NCI-H2029 treated with DMSO at 0.1 percent for 48 hours (cell line): Measurements from ENCODE around the gene AFF1.
A peak's percentile ranks its signal among the peaks of the same experiment; 100 is the strongest.

Experiments
- DNase-seq: peaks from one replicate; lab custom pipeline; 2025; lab: John Stamatoyannopoulos, UW

Gene AFF1

GRCh38 chr4:86921608-86922252 lies 13.1 kb upstream of the AFF1 start:
- no peak for DNase-seq

GRCh38 chr4:86924811-86925210 lies 10.0 kb upstream of the AFF1 start:
- DNase-seq = no peak

- no peak for DNase-seq
Measured at GRCh38 chr4:86926435-86927086, 8.2 kb upstream of the AFF1 start.

- no peak for DNase-seq
Measured at GRCh38 chr4:86927843-86928395, 6.9 kb upstream of the AFF1 start.

- no peak for DNase-seq
Measured at GRCh38 chr4:86928400-86929255, 6.2 kb upstream of the AFF1 start.

GRCh38 chr4:86934147-86934770 lies 552 bp upstream of the AFF1 start:
- no peak for DNase-seq

- no peak for DNase-seq
Measured at GRCh38 chr4:86935566-86935852, 698 bp downstream of the AFF1 start.

- peak; percentile 21 for DNase-seq
Measured at GRCh38 chr4:86935853-86936733, 1.3 kb downstream of the AFF1 start.

- no peak for DNase-seq
Measured at GRCh38 chr4:86938771-86939520, 4.1 kb downstream of the AFF1 start.

- DNase-seq = no peak
Measured at GRCh38 chr4:86939729-86940575, 5.1 kb downstream of the AFF1 start.

- DNase-seq = no peak
Measured at GRCh38 chr4:86940920-86941460, 6.2 kb downstream of the AFF1 start.

GRCh38 chr4:86942185-86942666 lies 7.4 kb downstream of the AFF1 start:
- DNase-seq = no peak

GRCh38 chr4:86944964-86945781 lies 10.4 kb downstream of the AFF1 start:
- no peak for DNase-seq

GRCh38 chr4:86946868-86947500 lies 12.2 kb downstream of the AFF1 start:
- no peak for DNase-seq

GRCh38 chr4:86947501-86948120 lies 12.8 kb downstream of the AFF1 start:
- DNase-seq = no peak

GRCh38 chr4:86948276-86948675 lies 13.5 kb downstream of the AFF1 start:
- DNase-seq = no peak

GRCh38 chr4:86950831-86951525 lies 16.2 kb downstream of the AFF1 start:
- DNase-seq = no peak
